ENCODE results near the gene ALDH3A1. TPM values are rescaled to one million over a fixed set of nuclear protein-coding genes. Genes with fewer than 3 reads are reported as not detected.

The ALDH3A1 gene
- polyA plus RNA-seq, 2 of the 4 experiments (the other 2 are of a cell fraction), result 959 to 1,190 TPM

- CTCF ChIA-PET, result interaction anchor here (1.1 to 12.9 kb wide), 10 partner anchors 11 to 354 kb away, joined by 4 to 145 read pairs (median 6); no protein-coding TSS in a partner anchor
- FAIRE-seq, result no peak
- POLR2A ChIA-PET, result no interaction called here
Observed at GRCh38 chr17:19717411-19717908, 30.6 kb downstream of the ALDH3A1 start.

DNA sequence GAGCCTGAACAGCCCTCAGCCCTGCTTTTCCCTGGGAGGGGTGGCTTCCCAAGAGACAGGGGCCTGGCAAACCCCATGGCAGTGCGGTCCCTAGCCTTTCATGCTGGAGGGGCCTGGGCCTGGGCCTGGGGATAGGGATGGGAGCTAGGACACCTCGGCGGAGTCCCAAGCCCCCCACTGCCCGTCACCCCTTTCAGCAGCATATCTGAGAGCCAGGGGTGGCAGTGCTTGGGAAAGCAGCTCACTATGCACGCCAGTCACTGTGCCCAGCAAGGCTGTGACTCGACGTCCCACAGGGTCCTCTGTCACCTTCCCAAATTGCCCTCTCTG lies 31.1 kb downstream of the ALDH3A1 start:
- no peak for TF ChIP-seq FOXS1 (CRISPR knock-in tag; IDR thresholded peaks at IDR 0.05)
- TF ChIP-seq EP300 (IDR thresholded peaks at IDR 0.05), result no peak
- TF ChIP-seq PHF8 (IDR thresholded peaks at IDR 0.05; ENCODE audit: borderline replicate concordance, low read depth), result no peak
- TF ChIP-seq RNF2 (IDR thresholded peaks at IDR 0.05; ENCODE audit: borderline replicate concordance, low read depth), result no peak
- no peak for TF ChIP-seq MAFK (IDR thresholded peaks at IDR 0.05; ENCODE audit: partially characterized antibody)
- TF ChIP-seq EHF (CRISPR knock-in tag; IDR thresholded peaks at IDR 0.05), result no peak
- no peak for TF ChIP-seq HDAC2 (IDR thresholded peaks at IDR 0.05)
- TF ChIP-seq, protein P1, sequence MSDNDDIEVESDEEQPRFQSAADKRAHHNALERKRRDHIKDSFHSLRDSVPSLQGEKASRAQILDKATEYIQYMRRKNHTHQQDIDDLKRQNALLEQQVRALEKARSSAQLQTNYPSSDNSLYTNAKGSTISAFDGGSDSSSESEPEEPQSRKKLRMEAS (IDR thresholded peaks at IDR 0.05), result no peak
- TF ChIP-seq, protein P2, sequence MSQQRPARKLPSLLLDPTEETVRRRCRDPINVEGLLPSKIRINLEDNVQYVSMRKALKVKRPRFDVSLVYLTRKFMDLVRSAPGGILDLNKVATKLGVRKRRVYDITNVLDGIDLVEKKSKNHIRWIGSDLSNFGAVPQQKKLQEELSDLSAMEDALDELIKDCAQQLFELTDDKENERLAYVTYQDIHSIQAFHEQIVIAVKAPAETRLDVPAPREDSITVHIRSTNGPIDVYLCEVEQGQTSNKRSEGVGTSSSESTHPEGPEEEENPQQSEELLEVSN (IDR thresholded peaks at IDR 0.05; ENCODE audit: borderline replicate concordance, low read depth), result no peak
- TF ChIP-seq BCL3 (IDR thresholded peaks at IDR 0.05), result no peak
- no peak for TF ChIP-seq CEBPB (IDR thresholded peaks at IDR 0.05)
- TF ChIP-seq FOSL2 (IDR thresholded peaks at IDR 0.05), result no peak
- no peak for TF ChIP-seq FOSL2 (CRISPR knock-in tag; IDR thresholded peaks at IDR 0.05)
- no peak for TF ChIP-seq NFE2L2 (conservative IDR thresholded peaks at IDR 0.05; ENCODE audit: low read length)
- TF ChIP-seq MAZ (IDR thresholded peaks at IDR 0.05; ENCODE audit: borderline replicate concordance, low read depth, low read length), result no peak
- no peak for TF ChIP-seq POLR2A (IDR thresholded peaks at IDR 0.05; ENCODE audit: low read length)
- TF ChIP-seq CHD4 (IDR thresholded peaks at IDR 0.05; ENCODE audit: borderline replicate concordance), result no peak
- Histone ChIP-seq H3K9me3 (no peaks in the 10 kb centered on the region), H3K4me3 (no peak overlapping the region), H3K27ac (peak overlapping the region in 1 of 2 experiments; percentile 82; a peak in 4 of 6 replicates), H3K4me1 (peaks cover 52% of the 10 kb centered on the region), H3K4me2 (no peak overlapping the region)
- ChIA-PET CTCF (interaction anchor here (1.3 to 12.9 kb wide), 2 partner anchors 25 to 45 kb away, joined by 3 to 145 read pairs; no protein-coding TSS in a partner anchor), POLR2A (no interaction called here)
- DNase-seq (ENCODE audit: low read depth in 1 of 2, low spot score in 1 of 2) (no peak), ATAC-seq (no peak), FAIRE-seq (no peak)
- WGBS (ENCODE audit: missing lambda C conversion rate), result 95% methylated on average over 7 of the region's 7 CpGs

More at GRCh38 chr17:19717411-19717908, 30.6 kb downstream of the ALDH3A1 start:
- no peak overlapping the region for H3K4me2 ChIP-seq
- H3K27ac ChIP-seq, result peak overlapping the region in 1 of 2 experiments; percentile 82; a peak in 3 of 6 replicates
- ATAC-seq (no peak), DNase-seq (ENCODE audit: low read depth in 1 of 2, low spot score in 1 of 2) (no peak)
- no peak for TF ChIP-seq SMC3 (IDR thresholded peaks at IDR 0.05)
- no peak for TF ChIP-seq NR3C1 (IDR thresholded peaks at IDR 0.05)
- TF ChIP-seq HOXB5 (CRISPR knock-in tag; IDR thresholded peaks at IDR 0.05), result no peak
- no peak for TF ChIP-seq RNF2 (IDR thresholded peaks at IDR 0.05; ENCODE audit: borderline replicate concordance, low read depth)
- no peak for TF ChIP-seq ESRRA (IDR thresholded peaks at IDR 0.05; ENCODE audit: borderline replicate concordance, low read length)
- no peak for TF ChIP-seq BHLHE40 (IDR thresholded peaks at IDR 0.05; ENCODE audit: low read depth, low read length)
- no peak for TF ChIP-seq CBX2 (IDR thresholded peaks at IDR 0.05; ENCODE audit: borderline replicate concordance, low read depth)
- TF ChIP-seq USF2 (IDR thresholded peaks at IDR 0.05), result no peak
- TF ChIP-seq TFCP2L1 (CRISPR knock-in tag; IDR thresholded peaks at IDR 0.05), result no peak
- no peak for TF ChIP-seq GATA3 (IDR thresholded peaks at IDR 0.05; ENCODE audit: borderline replicate concordance)
- TF ChIP-seq PHF8 (IDR thresholded peaks at IDR 0.05; ENCODE audit: borderline replicate concordance, low read depth), result no peak
- TF ChIP-seq RCOR1 (IDR thresholded peaks at IDR 0.05; ENCODE audit: low read depth, low read length), result no peak
- TF ChIP-seq ATOH8 (CRISPR knock-in tag; IDR thresholded peaks at IDR 0.05; ENCODE audit: low read depth), result no peak
- no peak for TF ChIP-seq HDAC2 (IDR thresholded peaks at IDR 0.05)
- 93% methylated on average over 10 of the region's 10 CpGs for WGBS (ENCODE audit: missing lambda C conversion rate)
- peaks cover 52% of the 10 kb centered on the region for H3K4me1 ChIP-seq
- H3K4me3 ChIP-seq, result no peak overlapping the region
- no peaks in the 10 kb centered on the region for H3K9me3 ChIP-seq

All from A549 (cell line).